Neuron (in vitro differentiated cells): ENCODE results near the gene FAM184B.

Experiments used
- H2AFZ ChIP-seq: one replicate; pipeline ENCODE4 v1.6.1; 2013; ENCODE audit warnings: low read depth, mild to moderate bottlenecking, inconsistent platforms, low read length, moderate library complexity
- H3K27me3 ChIP-seq: one replicate; pipeline ENCODE4 v1.6.1; 2013; ENCODE audit warnings: low read length; ENCODE audit not compliant: insufficient read depth
- H3K36me3 ChIP-seq: one replicate; pipeline ENCODE4 v1.6.1; 2013; ENCODE audit warnings: low read length; ENCODE audit not compliant: insufficient read depth
- H3K4me1 ChIP-seq: one replicate; pipeline ENCODE4 v1.6.1; 2013; ENCODE audit warnings: low read length; ENCODE audit not compliant: insufficient read depth
- H3K4me3 ChIP-seq: 2 replicates; pipeline ENCODE4 v1.5.1; 2013; ENCODE audit warnings: mild to moderate bottlenecking, low read length, moderate library complexity
- H3K9me3 ChIP-seq: one replicate; pipeline ENCODE4 v1.6.1; 2013; ENCODE audit warnings: low read length

Gene FAM184B

DNA sequence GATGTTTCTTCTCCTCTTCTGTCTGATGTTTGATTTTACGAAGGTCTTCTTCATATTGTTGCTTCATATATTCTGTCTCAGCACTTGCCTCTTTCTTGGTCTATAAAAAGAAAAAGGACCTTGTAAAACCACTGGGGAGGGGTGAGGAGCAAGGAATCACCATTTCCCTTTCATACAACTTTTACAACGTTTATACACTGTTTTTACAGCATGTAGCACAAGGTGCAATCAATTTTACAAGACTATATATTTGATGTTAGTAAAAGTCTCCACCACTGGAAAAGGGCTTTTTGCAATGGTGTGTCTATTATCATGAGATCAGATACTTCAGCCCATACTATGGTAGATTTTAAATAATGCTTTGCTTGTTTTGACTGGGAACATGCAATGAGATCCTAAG, 76.3 kb downstream of the FAM184B start:
- Histone ChIP-seq H3K4me3 (no peak overlapping the region), H3K4me1 (peaks cover 7% of the 10 kb centered on the region), H3K27me3 (no peaks in the 10 kb centered on the region), H3K9me3 (no peaks in the 10 kb centered on the region), H2AFZ (no peak overlapping the region), H3K36me3 (no peaks in the 10 kb centered on the region)

DNA sequence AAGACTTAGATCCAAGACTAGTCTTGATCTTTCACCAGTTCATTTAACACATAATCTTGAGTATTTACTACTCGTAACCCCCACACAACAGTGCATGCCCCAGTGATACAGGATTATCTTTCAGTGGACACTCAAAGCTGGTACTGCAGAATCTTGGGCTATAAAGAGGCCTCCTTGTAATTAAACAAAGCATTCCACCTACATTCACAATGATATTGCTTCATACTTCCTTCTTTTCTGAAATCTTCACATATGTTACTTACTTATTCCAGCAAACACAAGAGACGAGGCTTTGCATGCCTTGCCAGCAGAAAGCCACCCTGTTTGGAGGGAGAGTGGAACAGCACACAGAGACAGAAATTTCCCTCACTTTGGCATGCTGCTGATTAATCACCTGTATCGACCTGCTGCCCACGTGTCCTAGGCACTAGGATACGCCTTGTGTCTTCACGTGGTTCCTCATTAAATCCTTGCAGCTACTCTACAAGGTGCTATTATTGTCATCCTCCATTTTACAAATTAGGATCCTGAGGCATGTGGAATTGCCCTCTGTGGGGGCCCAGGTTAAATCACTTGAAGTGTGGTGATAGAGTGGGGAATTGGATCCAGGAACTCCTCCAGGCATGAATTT, 77.3 kb downstream of the FAM184B start:
- no peak overlapping the region for H3K4me3 ChIP-seq
- H3K36me3 ChIP-seq: no peaks in the 10 kb centered on the region
- H3K4me1 ChIP-seq: peaks cover 7% of the 10 kb centered on the region
- no peaks in the 10 kb centered on the region for H3K9me3 ChIP-seq
- no peaks in the 10 kb centered on the region for H3K27me3 ChIP-seq
- no peak overlapping the region for H2AFZ ChIP-seq

- H3K9me3 ChIP-seq: no peaks in the 10 kb centered on the region
- H3K36me3 ChIP-seq: no peaks in the 10 kb centered on the region
- peaks cover 7% of the 10 kb centered on the region for H3K4me1 ChIP-seq
- H3K4me3 ChIP-seq: no peak overlapping the region
- no peak overlapping the region for H2AFZ ChIP-seq
- no peaks in the 10 kb centered on the region for H3K27me3 ChIP-seq
Measured at GRCh38 chr4:17702641-17703040, 78.8 kb downstream of the FAM184B start.

DNA sequence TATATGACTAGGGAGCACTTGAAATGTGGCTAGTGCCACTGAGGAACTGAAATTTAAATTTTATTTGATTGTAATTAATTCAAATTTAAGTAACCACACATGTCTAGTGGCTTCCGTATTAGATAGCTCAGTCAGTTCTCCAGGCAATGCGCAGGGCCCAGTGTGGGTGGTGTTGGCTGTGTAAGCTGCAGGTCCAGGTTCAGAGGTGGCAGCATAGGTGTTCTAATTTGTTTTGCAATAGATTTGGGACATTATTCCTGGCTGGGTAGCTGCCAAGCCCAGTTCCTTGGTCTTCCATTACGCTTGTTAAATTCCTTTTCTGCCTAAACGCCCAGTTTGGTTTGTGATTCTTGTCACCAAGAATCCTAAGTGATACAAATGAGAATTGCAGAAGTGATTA, 79.5 kb downstream of the FAM184B start:
- Histone ChIP-seq H3K4me3 (no peak overlapping the region), H2AFZ (no peak overlapping the region), H3K36me3 (no peaks in the 10 kb centered on the region), H3K9me3 (no peaks in the 10 kb centered on the region), H3K4me1 (peaks cover 7% of the 10 kb centered on the region), H3K27me3 (no peaks in the 10 kb centered on the region)

- peaks cover 7% of the 10 kb centered on the region for H3K4me1 ChIP-seq
- no peaks in the 10 kb centered on the region for H3K9me3 ChIP-seq
- H2AFZ ChIP-seq: no peak overlapping the region
- H3K27me3 ChIP-seq: no peaks in the 10 kb centered on the region
- H3K36me3 ChIP-seq: no peaks in the 10 kb centered on the region
- H3K4me3 ChIP-seq: no peak overlapping the region
Measured at GRCh38 chr4:17701138-17701839, 80.1 kb downstream of the FAM184B start.

- no peaks in the 10 kb centered on the region for H3K27me3 ChIP-seq
- H3K4me3 ChIP-seq: no peak overlapping the region
- no peaks in the 10 kb centered on the region for H3K9me3 ChIP-seq
- H2AFZ ChIP-seq: no peak overlapping the region
- no peaks in the 10 kb centered on the region for H3K36me3 ChIP-seq
- peaks cover 7% of the 10 kb centered on the region for H3K4me1 ChIP-seq
Measured at GRCh38 chr4:17699380-17699779, 82.0 kb downstream of the FAM184B start.

DNA sequence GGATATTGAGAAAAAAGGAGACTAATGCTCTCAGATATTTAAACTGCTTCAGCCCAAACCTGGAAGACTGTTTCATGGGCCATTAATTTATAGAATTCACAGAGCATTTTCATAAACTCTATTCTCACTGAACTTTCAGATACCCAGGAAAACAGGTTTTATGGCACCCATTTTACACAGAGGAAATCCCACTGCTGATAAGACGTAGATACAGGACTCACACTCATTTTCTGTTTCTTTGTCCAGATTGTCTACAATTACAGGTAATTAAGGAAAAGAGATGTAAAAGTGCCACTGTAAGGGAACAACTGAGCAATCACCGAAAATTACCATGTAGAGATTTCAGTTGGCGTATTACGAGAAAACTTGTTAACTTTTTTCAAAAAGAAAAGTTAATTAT, 83.3 kb downstream of the FAM184B start:
- Histone ChIP-seq H2AFZ (no peak overlapping the region), H3K27me3 (no peaks in the 10 kb centered on the region)

DNA sequence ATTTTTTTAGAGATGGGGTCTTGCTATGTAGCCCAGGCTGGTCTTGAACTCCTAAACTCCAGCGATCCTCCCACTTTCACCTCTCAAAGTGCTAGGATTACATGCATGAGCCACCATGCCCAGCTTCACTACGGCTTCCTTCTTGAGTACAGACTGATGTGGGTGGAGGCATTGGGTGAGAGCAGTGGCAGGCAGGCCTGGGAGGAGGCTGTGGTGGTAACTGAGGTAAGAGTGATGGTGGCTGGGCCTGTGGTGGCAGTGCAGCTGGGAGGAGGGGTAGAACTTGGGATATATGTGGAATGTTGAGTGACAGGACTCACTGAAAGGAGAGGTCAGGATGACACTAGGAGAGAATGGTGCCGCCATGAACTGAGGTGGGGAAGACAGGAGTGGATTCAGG, 86.1 kb downstream of the FAM184B start:
- H3K36me3 ChIP-seq: no peaks in the 10 kb centered on the region
- no peaks in the 10 kb centered on the region for H3K4me1 ChIP-seq
- H3K9me3 ChIP-seq: no peaks in the 10 kb centered on the region
- H3K4me3 ChIP-seq: no peak overlapping the region
- H3K27me3 ChIP-seq: no peaks in the 10 kb centered on the region
- no peak overlapping the region for H2AFZ ChIP-seq

More for the DNA sequence above, 83.3 kb downstream of the FAM184B start:
- Histone ChIP-seq H3K36me3 (no peaks in the 10 kb centered on the region), H3K9me3 (no peaks in the 10 kb centered on the region), H3K4me3 (no peak overlapping the region), H3K4me1 (peaks cover 7% of the 10 kb centered on the region)

DNA sequence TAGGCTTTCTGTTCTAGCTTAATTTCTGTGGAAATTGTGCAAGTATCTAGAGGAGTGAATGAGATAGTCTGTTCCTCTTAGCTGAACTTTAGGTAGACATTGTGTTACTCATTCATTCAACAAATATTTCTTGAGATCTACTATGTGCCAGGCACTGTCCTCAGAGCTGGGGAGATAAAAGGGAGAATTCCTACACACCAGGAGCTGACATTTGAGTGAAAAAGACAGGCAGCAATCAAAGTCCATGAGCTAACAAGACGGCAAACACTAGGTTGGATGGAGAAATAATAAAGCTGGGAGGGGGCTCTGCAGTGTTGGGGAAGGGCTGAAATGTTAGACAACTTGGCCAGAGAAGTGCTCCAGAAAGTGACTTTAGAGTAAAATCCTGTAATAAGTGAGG, 86.9 kb downstream of the FAM184B start:
- H3K4me3 ChIP-seq: no peak overlapping the region

DNA sequence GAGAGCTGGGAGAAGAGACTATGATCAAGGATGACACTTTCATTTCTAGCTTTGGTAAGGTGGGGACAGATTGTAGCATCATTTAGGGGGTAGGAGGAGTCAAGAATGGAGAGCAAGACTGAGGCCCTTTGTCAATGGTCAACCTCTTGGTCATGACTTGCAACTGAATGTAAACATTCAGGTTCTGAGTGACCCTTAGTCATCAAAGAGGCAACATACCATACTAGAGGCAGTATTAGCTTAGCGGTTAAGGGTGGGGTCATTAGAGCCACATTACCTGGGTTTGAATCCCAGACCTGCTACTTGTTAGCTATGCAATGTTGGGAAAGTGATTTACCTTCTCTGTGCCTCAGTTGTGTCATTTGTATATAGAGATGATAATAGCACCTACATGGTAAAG, 90.5 kb downstream of the FAM184B start:
- H2AFZ ChIP-seq: no peak overlapping the region
- peaks cover 4% of the 10 kb centered on the region for H3K4me1 ChIP-seq
- no peaks in the 10 kb centered on the region for H3K9me3 ChIP-seq
- H3K4me3 ChIP-seq: no peak overlapping the region
- H3K27me3 ChIP-seq: no peaks in the 10 kb centered on the region
- H3K36me3 ChIP-seq: no peaks in the 10 kb centered on the region

More for the DNA sequence above, 86.9 kb downstream of the FAM184B start:
- Histone ChIP-seq H3K4me1 (no peaks in the 10 kb centered on the region), H3K9me3 (no peaks in the 10 kb centered on the region), H3K27me3 (no peaks in the 10 kb centered on the region), H2AFZ (no peak overlapping the region), H3K36me3 (no peaks in the 10 kb centered on the region)

- Histone ChIP-seq H3K4me1 (peaks cover 4% of the 10 kb centered on the region), H3K9me3 (no peaks in the 10 kb centered on the region), H2AFZ (no peak overlapping the region)
Measured at GRCh38 chr4:17690135-17690534, 91.3 kb downstream of the FAM184B start.

GRCh38 chr4:17688011-17688441, 93.4 kb downstream of the FAM184B start:
- Histone ChIP-seq H2AFZ (peak overlapping the region; percentile 80), H3K4me1 (peaks cover 4% of the 10 kb centered on the region), H3K4me3 (peak overlapping the region; percentile 22), H3K27me3 (no peaks in the 10 kb centered on the region), H3K9me3 (no peaks in the 10 kb centered on the region), H3K36me3 (no peaks in the 10 kb centered on the region)

More at GRCh38 chr4:17690135-17690534, 91.3 kb downstream of the FAM184B start:
- no peaks in the 10 kb centered on the region for H3K36me3 ChIP-seq
- H3K4me3 ChIP-seq: no peak overlapping the region
- no peaks in the 10 kb centered on the region for H3K27me3 ChIP-seq

- Histone ChIP-seq H3K4me3 (no peak overlapping the region), H3K27me3 (no peaks in the 10 kb centered on the region), H3K4me1 (peaks cover 4% of the 10 kb centered on the region), H2AFZ (peak overlapping the region; percentile 80), H3K9me3 (no peaks in the 10 kb centered on the region), H3K36me3 (no peaks in the 10 kb centered on the region)
Measured at GRCh38 chr4:17687237-17687857, 94.1 kb downstream of the FAM184B start.
